ENCODE data around the gene TEAD2. TPM values are rescaled to one million over a fixed set of nuclear protein-coding genes. Genes with fewer than 3 reads are reported as not detected.
A peak's percentile ranks its signal among the peaks of the same experiment; 100 is the strongest.
"Not testable (repeated sequence)": the region's sequence is repeated elsewhere in the genome, so short reads cannot be mapped to it uniquely, and the experiment has no call there.

TEAD2 gene
- total RNA-seq, 1 experiment from 2014 or later = 155 TPM

DNA sequence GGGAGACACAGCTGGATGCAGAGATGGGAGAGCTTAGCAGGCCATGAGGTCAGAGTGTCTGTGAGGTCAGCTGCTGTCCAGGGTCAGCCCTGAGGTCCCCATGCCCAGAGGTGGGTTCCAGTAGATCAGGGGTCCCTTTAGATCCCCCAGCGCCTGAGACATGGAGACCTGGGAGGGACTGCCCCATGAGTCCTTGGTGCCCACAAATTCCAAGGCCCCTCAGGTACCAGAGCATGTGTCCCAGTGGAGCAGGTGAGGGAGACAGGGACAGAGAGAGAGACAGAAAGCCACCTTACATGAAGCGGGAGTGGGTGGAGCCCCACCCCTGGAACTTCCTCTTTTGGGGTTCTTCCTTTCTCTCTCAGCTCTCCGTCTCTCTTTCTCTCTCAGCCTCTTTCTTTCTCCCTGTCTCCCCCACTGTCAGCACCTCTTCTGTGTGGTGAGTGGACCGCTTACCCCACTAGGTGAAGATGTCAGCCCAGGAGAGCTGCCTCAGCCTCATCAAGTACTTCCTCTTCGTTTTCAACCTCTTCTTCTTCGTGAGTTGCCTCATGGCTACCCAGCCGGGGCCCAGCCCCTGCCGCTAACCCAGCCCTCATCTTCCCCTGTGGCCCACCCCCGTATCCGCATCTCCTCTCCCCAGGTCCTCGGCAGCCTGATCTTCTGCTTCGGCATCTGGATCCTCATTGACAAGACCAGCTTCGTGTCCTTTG, 27.0 kb downstream of the TEAD2 start, which contains the start of gene CD37:
Gene CD37, plus strand, starts transcription at position 336 of the 713 bp plus-strand sequence. Its CDS starts 135 bp downstream, at position 471.
- DNase-seq = peak; percentile 41
- no peaks in the 10 kb centered on the region for H3K36me3 ChIP-seq (replicated peaks; ENCODE audit: control insufficient read depth, insufficient read depth, low read length)
- peaks cover 23% of the 10 kb centered on the region for H3K27me3 ChIP-seq (ENCODE audit: control insufficient read depth, insufficient read depth, low read length)
- H3K4me3 ChIP-seq (ENCODE audit: insufficient read depth, low read depth, low read length) = no peak within 1 kb of the TSS

DNA sequence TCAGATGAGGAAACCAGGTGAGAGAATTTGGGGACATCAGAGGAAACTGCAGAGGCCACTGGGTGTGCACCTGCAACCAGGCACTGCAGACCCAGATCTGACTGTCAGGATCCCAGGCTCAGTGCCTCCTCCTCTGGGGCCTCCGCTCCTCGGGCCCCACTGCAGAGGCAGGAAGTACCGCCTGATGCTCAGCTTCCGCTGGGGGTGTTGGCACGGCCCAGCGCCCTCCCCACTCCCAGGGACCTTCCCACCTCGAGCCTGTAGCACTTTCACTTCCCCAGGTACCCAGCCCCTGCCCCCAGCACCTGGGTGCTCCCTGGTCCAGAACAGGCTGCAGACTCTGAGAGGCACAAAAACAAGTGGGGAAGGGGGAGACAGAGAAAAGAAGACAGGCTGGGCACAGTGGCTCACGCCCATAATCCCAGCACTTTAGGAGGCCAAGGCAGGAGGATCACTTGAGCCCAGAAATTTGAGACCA, 28.4 kb downstream of the TEAD2 start:
- DNase-seq = no peak
- Histone ChIP-seq H3K4me3 (ENCODE audit: insufficient read depth, low read depth, low read length) (no peak overlapping the region), H3K36me3 (replicated peaks; ENCODE audit: control insufficient read depth, insufficient read depth, low read length) (no peaks in the 10 kb centered on the region), H3K27me3 (ENCODE audit: control insufficient read depth, insufficient read depth, low read length) (peaks cover 23% of the 10 kb centered on the region)

DNA sequence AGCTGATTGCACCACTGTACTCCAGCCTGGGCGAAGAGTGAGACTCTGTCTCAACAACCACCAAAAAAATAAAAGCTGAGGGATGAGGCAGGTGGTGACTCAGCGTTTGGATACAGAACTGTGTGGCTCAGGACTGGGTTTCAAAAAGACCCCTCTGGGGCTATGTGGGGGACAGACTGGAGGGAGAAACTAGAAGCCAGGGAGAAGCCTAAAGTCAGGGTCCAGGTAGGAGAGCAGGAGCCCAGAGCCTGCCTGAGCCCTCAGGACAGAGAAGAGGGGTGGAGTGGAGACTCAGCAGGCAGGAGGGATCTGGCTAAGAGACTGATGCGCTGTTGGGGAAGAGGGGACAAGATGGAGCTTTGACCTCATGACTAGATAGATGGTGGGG, 28.8 kb downstream of the TEAD2 start:
- Histone ChIP-seq H3K27me3 (ENCODE audit: control insufficient read depth, insufficient read depth, low read length) (peaks cover 20% of the 10 kb centered on the region), H3K36me3 (replicated peaks; ENCODE audit: control insufficient read depth, insufficient read depth, low read length) (no peaks in the 10 kb centered on the region), H3K4me3 (ENCODE audit: insufficient read depth, low read depth, low read length) (no peak overlapping the region)
- DNase-seq = no peak

DNA sequence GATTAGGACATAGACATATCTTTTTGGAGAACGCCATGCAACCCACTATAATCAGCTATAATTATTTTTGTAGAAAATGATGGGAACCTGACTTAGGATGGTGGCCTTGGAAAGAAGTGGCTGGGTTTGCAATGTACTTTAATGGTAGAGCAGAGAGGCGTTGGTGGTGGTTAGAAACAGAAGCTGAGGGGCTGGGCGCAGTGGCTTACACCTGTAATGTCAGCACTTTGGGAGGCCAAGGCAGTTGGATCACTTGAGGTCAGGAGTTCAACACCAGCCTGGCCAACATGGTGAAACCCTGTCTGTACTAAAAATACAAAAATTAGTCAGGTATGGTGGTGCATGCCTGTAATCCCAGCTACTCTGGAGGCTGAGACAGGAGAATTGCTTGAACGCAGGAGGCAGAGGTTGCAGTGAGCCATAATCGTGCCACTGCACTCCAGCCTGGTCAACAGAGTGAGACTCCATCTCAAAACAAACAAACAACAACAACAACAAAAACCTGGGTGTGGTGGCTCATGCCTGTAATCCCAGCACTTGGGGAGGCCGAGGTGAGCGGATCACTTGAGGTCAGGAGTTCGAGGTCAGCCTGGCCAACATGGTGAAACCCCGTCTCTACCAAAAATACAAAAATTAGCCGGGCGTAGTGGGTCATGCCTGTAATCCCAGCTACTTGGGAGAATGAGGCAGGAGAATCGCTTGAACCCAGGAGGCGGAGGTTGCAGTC, 29.4 kb downstream of the TEAD2 start:
- H3K27me3 ChIP-seq (ENCODE audit: control insufficient read depth, insufficient read depth, low read length) = peaks cover 15% of the 10 kb centered on the region
- DNase-seq; H3K4me3 ChIP-seq (ENCODE audit: insufficient read depth, low read depth, low read length); H3K36me3 ChIP-seq (replicated peaks; ENCODE audit: control insufficient read depth, insufficient read depth, low read length): not testable (repeated sequence)

DNA sequence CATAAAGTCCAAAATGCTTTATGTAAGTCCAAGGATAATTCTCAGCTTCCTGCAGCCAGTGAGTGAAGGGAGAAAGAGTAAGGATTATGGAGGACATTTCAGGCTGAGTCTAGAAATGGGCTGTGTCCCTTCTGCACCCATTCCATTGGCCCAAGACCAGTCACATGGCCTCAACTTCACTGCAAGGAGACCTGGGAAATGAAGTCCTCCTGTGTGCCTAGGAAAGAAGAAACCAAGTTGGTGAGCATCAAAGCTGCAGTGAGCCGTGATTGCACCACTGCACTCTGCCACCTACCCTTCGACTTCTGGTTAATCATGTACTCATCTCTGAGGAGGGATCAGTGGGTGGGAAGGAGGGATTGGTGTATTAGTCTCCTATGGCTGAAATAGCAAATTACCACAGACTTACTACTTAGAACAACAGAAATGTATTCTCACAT, 30.6 kb downstream of the TEAD2 start:
- Histone ChIP-seq H3K4me3 (ENCODE audit: insufficient read depth, low read depth, low read length) (no peak overlapping the region), H3K36me3 (replicated peaks; ENCODE audit: control insufficient read depth, insufficient read depth, low read length) (no peaks in the 10 kb centered on the region), H3K27me3 (ENCODE audit: control insufficient read depth, insufficient read depth, low read length) (peaks cover 3% of the 10 kb centered on the region)
- DNase-seq = peak; percentile 80

DNA sequence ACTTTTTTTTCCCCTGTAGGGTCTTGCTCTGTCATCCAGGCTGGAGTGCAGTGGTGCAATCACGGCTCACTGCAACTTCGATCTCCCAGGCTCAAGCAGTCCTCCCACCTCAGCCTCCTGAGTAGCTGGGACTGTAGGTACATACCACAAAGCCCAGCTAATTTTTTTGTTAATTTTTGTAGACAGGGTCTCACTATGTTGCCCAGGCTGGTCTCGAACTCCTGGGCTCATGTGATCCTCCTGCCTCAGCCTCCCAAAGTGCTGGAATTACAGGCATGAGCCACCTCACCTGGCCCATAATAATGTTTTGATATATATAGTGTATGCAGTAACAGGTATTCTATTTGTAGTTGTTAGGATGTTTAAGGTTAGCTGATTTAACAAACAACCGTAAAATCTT, 31.0 kb downstream of the TEAD2 start:
- not testable (repeated sequence) for H3K4me3 ChIP-seq (ENCODE audit: insufficient read depth, low read depth, low read length); H3K27me3 ChIP-seq (ENCODE audit: control insufficient read depth, insufficient read depth, low read length); DNase-seq; H3K36me3 ChIP-seq (replicated peaks; ENCODE audit: control insufficient read depth, insufficient read depth, low read length)

DNA sequence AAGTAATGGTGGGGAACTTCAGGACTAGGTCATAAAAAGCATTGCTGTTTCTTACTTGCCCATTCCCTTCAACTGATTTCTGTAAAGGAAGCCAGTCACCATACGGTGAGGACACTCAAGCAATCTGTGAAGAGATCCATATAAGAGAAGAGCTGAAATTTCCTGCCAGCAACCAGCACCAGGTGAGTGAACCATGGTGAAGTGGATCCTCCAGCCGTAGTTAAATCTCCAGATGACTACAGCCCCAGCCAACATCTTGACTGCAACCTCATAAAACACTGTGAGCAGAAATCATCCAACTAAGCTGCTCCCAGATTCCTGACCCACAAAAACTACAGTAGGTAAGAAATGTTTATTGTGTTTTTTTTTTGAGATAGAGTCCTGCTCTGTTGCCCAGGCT, 33.5 kb downstream of the TEAD2 start:
- H3K36me3 ChIP-seq (replicated peaks; ENCODE audit: control insufficient read depth, insufficient read depth, low read length) = no peaks in the 10 kb centered on the region
- H3K4me3 ChIP-seq (ENCODE audit: insufficient read depth, low read depth, low read length) = no peak overlapping the region
- DNase-seq = no peak
- no peaks in the 10 kb centered on the region for H3K27me3 ChIP-seq (ENCODE audit: control insufficient read depth, insufficient read depth, low read length)

DNA sequence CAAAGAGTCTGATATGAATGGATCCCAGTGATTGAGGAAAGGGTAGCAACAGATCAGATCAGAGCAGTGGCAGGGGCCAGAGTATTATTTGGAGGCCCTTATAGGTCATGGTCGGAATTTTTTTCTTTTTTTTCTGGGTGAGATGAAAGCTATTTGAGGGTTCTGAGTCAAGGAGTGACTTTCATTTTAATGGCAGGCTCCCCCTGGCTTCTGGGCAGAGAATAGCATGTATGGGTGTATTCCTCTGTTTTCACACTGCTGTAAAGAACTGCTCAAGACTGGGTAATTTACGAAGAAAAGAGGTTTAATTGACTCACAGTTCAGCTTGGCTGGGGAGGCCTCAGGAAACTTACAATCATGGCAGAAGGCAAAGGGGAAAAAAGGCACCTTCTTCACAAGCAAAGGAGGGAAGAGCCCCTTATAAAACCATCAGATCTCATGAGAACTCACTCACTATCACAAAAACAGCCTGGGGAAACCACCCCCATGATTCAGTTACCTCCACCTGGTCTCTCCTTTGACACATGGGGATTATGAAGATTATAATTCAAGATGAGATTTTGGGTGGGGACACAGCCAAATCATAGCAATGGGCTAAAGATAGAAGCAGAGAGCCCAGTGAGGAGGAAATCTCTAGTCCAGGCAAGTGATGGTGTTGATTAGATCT, 34.2 kb downstream of the TEAD2 start:
- H3K4me3 ChIP-seq (ENCODE audit: insufficient read depth, low read depth, low read length) = no peak overlapping the region
- DNase-seq = peak; percentile 78
- H3K36me3 ChIP-seq (replicated peaks; ENCODE audit: control insufficient read depth, insufficient read depth, low read length) = no peaks in the 10 kb centered on the region
- H3K27me3 ChIP-seq (ENCODE audit: control insufficient read depth, insufficient read depth, low read length) = no peaks in the 10 kb centered on the region

DNA sequence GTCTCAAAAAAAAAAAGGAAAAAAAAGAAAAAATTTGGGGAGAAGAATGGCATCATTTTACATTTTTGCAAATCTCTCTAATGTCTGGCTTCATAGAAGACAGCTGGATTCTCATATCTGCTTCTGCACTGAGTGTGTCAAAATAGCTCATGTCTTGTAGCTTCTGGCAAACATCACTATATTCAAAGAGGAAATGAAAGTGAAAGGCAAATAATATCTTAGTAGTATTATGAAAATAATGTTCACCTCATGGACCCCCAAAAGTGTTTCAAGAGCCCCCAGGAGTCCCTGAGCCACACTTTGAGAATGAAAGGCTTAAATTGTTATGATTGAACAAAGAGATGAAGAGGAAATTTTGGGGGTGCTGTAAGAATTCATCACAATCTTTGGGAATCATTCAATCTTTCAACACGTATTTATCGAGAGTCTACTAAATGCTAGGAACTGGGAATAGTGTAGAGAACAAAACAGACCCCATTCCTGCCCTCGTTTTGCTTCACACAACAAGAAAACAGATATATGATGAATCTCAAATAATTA, 36.0 kb downstream of the TEAD2 start:
- Histone ChIP-seq H3K27me3 (ENCODE audit: control insufficient read depth, insufficient read depth, low read length) (no peaks in the 10 kb centered on the region), H3K36me3 (replicated peaks; ENCODE audit: control insufficient read depth, insufficient read depth, low read length) (no peaks in the 10 kb centered on the region)
- no peak for DNase-seq

DNA sequence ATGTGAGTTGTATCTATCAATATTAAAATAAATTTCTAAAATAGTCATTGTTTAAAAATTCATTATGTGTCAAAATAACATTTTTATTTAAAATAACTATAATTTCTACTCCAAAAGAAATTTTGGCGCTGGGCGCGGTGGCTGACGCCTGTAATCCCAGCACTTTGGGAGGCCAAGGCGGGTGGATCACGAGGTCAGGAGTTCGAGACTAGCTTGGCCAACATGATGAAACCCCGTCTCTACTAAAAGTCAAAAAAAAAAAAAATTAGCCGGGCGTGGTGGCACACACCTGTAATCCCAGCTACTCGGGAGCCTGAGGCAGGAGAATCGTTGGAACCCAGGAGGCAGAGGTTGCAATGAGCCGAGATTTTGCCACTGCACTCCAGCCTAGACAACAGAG, 36.5 kb downstream of the TEAD2 start:
- DNase-seq; H3K27me3 ChIP-seq (ENCODE audit: control insufficient read depth, insufficient read depth, low read length); H3K4me3 ChIP-seq (ENCODE audit: insufficient read depth, low read depth, low read length); H3K36me3 ChIP-seq (replicated peaks; ENCODE audit: control insufficient read depth, insufficient read depth, low read length): not testable (repeated sequence)

More for the DNA sequence above, 36.0 kb downstream of the TEAD2 start:
- no peak overlapping the region for H3K4me3 ChIP-seq (ENCODE audit: insufficient read depth, low read depth, low read length)

DNA sequence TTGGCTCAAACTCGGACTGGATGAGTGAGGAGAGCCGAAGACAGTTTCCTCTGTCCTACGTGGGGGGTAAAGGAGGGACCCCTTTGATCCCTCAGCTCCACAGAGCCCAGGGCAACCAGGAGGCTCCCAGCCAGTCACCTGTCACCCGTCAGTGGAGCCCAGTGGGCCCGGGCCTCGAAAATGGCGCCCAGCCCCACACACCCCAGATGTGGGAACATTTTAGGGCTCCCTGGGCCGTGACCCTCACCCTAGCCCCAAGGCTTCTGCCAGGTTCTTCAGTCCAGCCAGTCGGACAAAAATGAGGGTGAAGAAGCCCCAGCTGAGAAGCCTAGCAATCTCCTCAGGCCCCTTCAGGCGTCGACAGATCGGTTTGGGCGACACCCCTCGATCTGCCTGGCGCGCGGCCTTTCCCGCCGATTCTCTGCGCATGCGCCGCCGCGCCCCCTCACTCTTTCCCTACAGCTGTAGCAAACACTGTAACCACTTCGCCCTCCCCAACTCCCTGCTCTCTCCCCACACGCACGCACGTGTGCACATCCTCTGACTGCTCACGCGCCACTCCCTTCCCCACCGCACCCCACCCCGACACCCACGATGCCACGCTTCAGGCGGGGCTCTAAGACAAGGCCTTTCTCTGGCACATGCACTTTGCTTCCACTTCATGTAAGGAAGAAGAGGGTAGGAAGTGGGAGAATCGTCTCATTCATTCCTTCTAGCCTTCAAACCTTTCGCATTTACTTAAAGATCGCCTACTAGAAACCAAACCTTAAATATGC, 37.2 kb downstream of the TEAD2 start, which contains the start of gene SLC6A16:
Gene SLC6A16, minus strand, starts transcription at position 391 of the 776 bp plus-strand sequence. CDS start 13,844 bp downstream, outside the sequence.
- no peaks in the 10 kb centered on the region for H3K36me3 ChIP-seq (replicated peaks; ENCODE audit: control insufficient read depth, insufficient read depth, low read length)
- no peak within 1 kb of the TSS for H3K4me3 ChIP-seq (ENCODE audit: insufficient read depth, low read depth, low read length)
- DNase-seq = peak; percentile 34
- H3K27me3 ChIP-seq (ENCODE audit: control insufficient read depth, insufficient read depth, low read length) = no peaks in the 10 kb centered on the region

DNA sequence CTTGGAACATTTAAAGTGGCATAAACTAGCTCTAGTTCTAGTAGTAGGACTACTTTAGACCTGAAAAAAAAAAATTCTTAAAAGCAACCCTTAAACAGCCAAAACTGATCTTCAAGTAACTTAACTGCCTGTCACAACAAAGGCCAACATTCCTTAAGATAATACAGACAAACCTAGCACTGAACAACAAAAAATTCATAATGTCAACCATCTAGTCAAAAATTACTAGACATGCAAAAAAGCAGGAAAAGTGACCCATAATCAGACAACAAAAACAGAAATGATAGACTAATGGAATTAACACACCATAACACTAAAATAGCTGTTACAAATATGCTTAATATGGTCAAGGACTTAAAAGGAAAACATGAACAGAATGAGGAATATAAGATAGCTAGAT, 43.9 kb downstream of the TEAD2 start:
- H3K36me3 ChIP-seq (replicated peaks; ENCODE audit: control insufficient read depth, insufficient read depth, low read length) = no peaks in the 10 kb centered on the region
- DNase-seq = no peak
- H3K27me3 ChIP-seq (ENCODE audit: control insufficient read depth, insufficient read depth, low read length) = no peaks in the 10 kb centered on the region
- no peak overlapping the region for H3K4me3 ChIP-seq (ENCODE audit: insufficient read depth, low read depth, low read length)

DNA sequence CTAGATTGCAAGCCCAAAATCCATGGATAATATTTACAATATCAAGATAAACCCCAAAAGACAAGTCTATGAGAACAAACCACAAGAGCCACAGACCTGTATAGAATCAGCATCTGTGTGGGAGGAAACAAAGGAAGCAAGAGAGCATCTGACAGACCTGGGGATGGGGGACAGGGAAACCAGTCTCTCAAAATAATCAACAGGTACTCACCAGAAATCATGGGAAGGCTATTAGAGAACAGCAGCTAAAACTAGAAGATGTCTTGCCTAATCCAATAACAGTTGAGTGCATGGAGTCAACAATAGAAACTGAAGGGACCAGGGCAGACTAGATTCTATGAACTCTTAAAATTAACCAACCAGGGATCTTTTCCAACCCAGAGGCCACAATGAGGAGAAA, 45.9 kb downstream of the TEAD2 start:
- Histone ChIP-seq H3K4me3 (ENCODE audit: insufficient read depth, low read depth, low read length) (no peak overlapping the region), H3K36me3 (replicated peaks; ENCODE audit: control insufficient read depth, insufficient read depth, low read length) (no peaks in the 10 kb centered on the region), H3K27me3 (ENCODE audit: control insufficient read depth, insufficient read depth, low read length) (no peaks in the 10 kb centered on the region)
- DNase-seq = no peak

DNA sequence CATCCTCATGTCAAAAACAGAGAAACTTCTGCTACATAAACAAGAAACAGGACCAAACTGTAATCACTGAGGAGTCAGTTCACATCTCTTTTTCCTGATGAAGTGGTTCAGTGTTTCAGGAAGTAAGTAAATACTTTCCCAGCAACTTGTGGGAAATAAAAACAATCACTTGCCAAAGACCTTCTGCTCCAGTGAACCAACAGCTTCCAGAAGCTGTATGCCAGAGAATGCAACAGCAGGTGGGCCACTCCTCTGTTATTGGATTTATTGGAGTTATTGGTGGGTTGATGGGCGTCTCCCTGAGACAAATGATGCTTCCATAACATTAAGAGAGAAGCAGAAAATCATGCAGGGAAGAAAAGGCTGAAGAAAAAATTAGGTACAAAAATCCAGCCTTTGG, 47.1 kb downstream of the TEAD2 start:
- H3K4me3 ChIP-seq (ENCODE audit: insufficient read depth, low read depth, low read length) = no peak overlapping the region
- H3K36me3 ChIP-seq (replicated peaks; ENCODE audit: control insufficient read depth, insufficient read depth, low read length) = no peaks in the 10 kb centered on the region
- no peak for DNase-seq
- no peaks in the 10 kb centered on the region for H3K27me3 ChIP-seq (ENCODE audit: control insufficient read depth, insufficient read depth, low read length)
